Eye (tissue), 1 donor: ENCODE results near the gene SRSF4.
"Not testable (repeated sequence)": the region's sequence is repeated elsewhere in the genome, so short reads cannot be mapped to it uniquely, and the experiment has no call there.

Experiments
- DNase-seq: peaks from one replicate; pipeline ENCODE4 v3.0.0-alpha.2; 2015

SRSF4 gene

DNA sequence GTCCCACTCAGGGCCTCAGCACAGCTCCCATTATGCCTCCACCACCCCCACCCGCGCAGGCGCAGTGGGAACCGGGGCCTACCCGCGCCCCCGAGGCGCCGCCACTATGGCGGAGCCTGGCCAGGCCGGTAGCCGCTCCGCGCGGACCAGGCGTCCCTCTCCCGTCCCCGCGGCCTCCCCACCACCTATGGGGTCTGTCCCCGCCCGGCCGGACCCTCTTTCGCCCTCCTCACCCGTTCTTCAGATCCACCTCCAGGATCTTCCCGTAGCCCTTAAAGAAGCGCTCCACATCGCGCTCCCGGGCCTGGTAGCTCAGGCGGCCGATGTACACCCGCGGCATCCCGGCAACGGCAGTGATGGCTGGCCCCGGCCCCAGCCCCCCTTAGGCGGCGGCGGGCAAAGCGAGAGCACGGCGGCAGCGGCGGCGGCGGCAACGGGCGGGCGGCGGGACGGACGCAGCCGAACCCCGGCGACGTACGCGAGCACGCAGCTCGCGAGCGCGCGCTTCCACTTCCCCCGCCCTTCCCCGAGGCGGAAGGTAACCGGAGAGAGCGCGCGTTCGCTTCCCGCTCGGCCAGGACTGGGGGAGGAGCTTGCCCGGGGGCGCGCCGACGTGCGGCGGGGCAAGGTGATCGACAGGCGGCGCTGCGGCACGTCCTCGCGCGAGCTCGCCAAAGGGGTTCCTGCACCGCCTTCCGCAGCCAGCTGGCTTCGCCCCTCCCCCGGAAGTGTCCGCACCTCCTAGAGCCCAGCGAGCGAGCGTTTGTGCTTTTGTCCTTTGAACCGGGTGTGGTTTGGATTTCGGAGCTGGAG lies at the start of gene SRSF4:
Gene SRSF4, minus strand, starts transcription at position 488 of the 813 bp plus-strand sequence. Its CDS starts 148 bp downstream, at position 340.
- DNase-seq, result peak; percentile 99

DNA sequence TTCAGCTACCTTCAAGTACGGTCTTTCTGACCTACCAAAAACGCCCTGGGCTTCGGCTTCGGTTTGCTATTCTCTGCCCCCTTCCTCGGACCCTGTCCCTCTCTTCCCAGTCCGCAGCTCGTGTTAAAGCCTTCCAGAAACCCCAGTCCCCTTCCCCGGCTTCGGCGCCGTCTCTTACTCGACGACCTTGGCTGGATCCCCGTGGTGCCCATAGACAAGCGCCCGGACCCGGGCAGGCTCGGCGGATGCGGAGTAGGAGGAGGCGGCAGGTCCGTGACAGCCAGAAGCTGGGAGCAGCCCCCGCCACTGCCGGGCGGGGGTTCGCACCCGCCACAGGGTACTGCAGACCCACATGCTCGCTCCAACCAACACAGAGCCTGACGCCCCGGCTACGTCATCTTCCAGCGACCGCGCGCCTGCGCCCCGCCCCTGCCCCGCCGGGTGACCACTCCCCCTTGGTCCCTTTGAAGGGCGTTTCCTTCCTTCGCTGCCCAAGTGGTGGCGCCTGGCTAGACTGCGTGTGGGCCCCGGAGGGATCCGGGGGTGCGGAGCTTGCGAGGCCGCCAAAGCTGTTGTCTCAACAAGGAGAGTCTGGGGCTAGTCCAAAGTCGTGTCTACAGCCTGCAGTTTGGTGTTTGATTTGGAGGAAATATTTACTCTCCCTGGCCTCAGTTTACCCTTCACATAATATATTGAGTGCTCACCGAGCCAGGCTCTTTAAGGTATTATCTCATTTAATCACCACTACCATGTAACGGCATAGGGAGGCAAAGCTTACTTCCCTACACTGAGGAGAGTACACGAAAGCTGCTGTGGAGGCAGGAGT lies 49.1 kb upstream of the SRSF4 start, which contains the start of gene MECR:
Gene MECR, minus strand, starts transcription at position 382 of the 826 bp plus-strand sequence. Its CDS starts 28 bp downstream, at position 354.
- peak; percentile 97 for DNase-seq

DNA sequence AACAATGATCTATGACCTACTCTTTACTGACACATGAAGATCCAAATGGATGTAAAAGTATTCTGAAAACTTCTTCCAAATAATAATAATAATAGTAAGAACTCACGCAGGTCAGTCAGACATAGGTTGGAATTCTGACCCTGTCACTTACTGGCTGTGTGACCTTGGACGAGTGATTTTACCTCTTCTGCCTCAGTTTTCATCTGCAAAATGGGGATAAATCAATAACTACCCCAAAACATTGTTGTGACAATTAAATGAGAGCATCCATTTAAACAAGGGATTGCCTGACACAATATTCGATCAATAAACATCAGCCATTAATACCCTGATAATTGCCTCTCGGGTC lies 48.5 kb upstream of the SRSF4 start:
- DNase-seq, result no peak

DNA sequence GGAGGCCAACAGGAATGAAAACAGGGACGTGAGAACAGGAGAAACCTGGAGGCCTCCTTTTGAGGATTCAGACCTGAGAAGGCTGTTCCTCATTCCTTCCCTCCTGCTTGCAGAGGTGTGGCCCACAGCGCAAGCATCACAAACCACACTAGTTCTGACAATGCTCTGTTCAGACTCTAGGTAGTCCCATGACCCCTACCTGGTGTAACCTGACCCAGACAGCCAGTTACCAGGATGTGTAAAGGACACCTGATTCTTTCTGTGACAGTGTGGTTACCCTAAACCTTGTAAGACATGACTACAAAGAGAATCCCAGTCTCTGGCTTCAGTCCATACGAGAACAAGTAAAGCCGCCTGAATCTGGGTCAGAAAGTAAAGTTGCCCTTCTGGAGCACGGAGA lies 45.8 kb upstream of the SRSF4 start:
- DNase-seq, result no peak

DNA sequence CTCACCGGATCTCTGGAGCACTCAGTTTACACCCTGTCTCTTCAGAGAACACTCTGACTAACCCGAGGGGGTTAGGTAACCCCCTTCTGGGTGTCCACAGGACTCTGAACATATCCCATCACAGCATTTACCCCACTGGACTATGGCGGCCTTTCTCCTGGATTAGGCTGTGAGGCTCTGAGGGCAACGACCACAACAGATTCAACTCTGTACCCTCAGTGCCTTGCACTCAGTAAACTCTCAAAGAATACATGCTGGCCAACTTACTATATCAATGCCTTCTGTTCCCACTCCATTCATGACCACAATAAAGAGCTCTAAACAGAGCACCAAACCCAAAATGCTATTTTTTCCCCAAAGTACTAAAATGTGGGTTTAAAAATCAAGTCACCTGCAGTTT lies 43.7 kb upstream of the SRSF4 start:
- DNase-seq, result no peak

DNA sequence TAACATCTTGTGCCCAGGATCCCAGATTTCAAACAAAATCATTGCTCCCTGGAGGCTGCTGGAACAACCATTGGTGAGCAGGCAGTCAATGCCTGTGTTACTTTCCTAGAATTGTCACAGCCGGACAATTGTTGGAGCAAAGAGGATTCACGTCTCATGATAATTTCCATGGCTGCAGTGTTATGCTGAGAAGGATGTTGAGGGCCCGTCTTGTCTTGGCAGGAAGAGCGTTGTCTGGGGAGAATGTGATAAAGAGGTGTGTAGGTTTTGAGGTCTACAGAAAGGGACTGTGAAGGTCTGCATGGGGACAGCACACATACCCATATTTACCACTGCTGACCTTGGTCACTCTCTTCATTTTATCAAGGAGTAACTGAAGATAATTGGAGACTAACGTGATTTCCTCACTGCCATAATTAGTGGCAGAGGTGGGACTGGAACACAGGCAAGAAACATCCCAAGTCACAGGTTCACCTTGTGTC lies 42.7 kb upstream of the SRSF4 start:
- DNase-seq, result no peak

DNA sequence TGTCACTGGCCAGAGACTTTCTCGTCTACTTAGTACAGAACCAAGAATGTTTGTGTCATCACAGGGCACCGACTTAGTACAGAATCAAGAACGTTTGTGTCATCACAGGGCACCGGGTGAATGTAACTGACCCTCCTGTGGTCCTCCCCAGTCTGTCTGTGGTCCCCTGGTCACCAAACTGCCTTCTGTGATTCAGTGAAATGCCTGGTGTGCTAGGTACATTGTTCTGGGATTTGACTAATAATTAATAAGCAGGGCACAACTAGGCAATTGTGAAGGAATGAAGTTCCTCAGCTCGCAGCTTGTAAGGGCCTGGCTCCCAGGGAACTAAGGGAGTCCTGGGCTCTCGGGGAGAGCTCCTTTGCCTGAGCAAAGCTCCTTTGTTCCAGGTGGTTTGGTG lies 41.8 kb upstream of the SRSF4 start:
- no peak for DNase-seq

DNA sequence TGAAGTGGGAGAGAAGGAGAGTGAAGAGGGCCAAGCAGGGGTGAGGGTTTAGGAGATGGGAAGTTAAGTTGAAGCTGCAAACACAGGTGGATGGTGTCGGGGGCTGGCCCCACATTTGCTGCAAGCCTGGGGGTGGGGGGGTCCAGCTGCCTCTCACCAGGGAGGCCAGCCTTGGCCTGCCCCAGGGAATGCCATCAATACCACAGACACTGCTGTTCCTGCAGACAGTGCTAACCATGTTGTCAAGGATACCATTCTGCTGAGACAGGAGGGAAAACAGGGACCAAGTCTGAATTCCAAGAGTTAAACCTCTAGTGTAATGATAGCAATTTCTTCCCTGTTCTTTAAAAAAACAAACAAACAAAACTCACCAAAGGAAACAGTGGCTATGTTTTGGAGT lies 41.0 kb upstream of the SRSF4 start:
- DNase-seq, result no peak

DNA sequence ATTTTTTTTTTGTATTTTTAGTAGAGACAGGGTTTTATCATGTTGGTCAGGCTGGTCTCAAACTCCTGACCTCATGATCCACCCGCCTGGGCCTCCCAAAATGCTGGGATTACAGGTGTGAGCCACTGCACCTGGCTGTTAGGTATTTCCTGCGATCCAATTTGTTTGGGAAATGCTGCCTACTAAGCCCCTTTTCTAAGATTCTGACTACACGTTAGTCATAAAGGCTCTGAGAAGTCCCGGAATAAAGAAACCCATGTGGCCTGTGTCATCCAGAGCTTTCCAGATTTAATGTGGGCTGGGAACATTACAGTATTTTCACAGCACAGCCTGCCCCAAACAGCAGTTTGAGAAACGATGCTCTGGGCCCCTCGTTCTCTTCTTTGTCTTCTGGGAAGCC lies 40.6 kb upstream of the SRSF4 start:
- not testable (repeated sequence) for DNase-seq

DNA sequence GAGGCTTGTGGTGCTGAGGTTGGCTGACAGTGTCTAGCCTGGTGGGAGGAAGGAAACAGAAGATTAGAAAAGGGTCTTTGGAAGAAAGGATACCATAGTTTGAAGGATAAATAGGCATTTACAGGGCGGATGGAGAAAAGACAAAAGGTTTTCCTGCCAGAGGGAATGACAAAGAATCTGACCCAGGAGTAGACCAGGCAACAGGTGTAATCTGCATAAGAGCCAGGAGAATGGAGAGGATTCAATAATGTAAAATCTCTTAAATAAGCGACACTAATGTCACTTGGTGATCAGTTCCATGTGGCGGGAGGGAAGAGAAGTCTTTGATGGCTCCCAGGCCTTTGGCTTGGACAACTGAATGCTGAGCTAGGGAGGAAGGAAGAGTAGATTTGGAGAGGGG lies 39.6 kb upstream of the SRSF4 start:
- DNase-seq, result no peak

DNA sequence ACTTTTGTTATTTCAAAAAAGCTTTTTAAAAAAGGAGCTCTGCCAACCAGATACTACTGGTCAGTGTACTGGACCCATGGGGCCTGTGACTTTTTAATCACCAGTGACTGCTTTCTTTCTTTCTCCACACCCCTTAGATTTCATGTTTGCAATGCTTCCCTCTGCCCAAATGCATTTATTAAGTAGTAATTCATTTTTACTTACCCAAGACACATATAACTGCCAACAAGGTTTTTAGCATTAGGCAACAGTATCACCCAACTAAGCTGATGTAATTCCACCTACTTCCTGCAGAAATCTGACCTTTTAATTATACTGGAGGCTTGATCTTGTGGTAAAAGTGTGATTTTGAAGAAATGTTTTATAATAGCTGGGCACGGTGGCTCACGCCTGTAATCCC lies 36.5 kb upstream of the SRSF4 start:
- DNase-seq, result no peak

DNA sequence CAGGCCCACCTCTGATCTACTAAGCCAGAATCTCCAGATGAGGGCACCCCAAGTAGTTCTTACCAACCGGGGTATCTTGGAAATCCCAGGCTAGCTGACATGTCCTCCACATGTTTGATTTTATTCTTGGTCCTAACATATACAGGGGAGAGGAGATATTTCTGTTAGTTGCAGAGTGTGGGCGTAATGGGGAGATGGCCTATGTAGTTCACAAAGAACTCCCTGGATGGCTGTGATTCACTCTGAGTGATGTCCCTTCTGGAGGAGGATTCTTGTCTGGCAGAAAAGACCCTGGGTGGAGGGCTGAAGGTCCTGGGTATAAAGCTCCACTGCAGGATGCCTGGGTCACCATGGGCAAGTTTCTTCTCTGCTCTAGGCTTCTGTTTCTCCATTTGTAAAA lies 35.9 kb upstream of the SRSF4 start:
- DNase-seq, result no peak

DNA sequence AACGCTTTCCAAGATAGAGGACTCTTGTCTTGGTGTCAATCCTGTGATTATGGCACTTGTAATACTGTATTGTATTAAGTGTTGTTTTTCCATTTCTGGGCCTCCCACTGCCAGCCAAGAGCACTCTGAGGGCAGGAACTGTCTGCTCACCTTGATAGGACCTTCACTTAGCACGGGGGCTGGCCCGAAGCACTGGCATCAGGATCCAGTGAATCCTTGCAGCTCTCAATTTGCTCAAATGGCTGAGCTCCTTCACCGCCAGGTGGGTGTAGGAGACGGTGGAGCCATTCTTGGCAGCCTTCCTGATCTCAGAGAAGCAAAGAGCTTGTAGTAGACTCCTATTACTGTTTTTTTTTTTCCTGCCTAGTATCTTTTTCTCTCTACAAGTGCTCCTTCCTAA lies 31.4 kb upstream of the SRSF4 start:
- no peak for DNase-seq

DNA sequence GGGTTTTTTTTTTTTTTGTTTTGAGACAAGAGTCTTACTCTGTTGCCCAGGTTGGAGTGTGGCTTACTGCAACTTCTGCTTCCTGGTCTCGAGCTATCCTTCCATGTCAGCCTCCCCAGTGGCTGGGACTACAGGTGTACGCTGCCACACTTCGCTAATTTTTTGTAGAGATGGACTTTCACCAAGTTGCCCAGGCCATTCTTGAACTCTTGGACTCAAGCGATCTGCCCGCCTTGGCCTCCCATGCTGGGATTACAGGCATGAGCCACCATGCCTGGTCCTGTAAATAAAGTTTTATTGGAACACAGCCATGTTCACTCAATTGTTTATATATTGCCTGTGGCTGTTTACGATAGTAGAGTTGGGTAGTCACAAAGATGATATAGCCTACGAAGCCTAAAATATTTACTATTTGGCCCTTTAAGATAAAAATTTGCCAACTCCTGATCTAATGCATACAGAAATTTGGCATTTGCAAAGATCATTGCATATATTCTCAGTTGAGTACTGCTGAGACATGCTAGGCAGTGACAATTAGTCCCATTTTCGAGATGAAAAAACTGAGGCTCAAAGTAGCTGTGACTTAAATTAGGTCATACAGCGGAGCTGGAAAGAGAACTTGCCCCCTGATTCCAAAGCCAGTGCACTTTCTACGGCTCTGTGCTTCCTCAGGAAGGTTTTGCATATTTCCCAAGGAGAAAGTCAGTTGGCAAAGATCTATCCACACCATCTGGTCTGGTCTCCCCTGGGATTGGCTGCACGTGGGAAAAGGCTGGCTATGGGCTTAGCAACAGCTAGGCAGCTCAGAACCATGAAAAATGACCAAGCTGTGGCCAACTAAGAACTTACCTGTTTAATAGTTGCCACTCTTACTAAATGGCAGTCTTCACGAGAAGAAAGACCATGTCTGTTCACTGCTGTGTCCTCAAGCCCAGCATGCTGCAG lies 29.7 kb upstream of the SRSF4 start:
- peak; percentile 38 for DNase-seq

DNA sequence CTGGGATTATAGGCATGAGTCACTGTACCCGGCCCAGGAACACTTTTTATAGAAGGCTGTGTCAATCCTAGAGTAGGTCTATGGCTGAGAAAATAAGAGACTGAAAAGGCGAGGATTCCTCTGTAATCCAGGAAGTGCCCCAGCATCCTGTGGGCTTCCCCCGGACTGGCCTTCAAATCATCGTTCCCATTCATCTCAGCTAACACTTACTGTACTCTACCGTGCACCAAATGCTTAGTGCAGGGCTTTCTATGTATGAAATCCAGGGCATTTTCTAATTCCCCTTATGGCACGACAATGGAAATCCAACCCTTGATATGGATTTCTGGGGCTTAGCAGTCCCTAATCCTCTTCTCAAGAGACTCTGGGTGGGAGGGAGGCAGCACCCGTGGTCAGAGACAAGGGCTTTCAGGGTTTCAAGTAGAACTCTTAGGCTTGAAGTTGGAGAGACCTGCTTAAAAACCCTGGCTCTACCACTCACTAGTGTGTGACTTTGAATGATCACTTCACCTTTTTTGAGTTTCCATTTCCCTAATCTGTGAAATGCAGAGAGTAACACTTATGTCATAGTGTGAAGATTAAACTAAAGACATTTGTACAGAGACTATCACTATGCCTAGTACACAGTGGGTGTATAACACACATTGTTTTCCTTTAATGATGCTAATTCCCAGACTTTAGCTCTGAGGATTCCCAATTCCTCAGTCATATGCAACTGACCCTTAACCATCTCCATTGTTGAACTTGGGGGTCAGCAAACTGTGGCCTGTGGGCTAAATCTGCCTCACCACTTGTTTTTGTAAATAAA lies 28.8 kb upstream of the SRSF4 start:
- DNase-seq, result peak; percentile 34

DNA sequence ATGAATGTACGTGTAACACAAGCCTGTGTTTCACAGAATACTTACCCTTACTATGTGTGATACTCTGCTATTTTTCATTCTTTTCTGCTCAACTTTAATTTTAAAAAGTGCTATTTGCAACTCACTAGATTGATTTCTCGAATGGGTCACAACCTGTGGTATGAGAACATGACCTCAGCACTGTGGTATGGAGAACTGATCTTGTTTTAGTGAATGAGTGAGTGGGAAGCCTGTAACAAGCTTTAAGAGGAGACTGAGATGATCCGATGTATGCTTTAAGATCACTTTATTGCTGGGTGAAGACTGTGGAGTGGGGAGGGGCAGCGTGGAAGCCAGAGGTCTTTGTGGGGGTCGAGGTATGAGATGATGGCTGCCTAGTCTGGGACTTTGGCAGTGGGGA lies 27.5 kb upstream of the SRSF4 start:
- DNase-seq, result no peak

DNA sequence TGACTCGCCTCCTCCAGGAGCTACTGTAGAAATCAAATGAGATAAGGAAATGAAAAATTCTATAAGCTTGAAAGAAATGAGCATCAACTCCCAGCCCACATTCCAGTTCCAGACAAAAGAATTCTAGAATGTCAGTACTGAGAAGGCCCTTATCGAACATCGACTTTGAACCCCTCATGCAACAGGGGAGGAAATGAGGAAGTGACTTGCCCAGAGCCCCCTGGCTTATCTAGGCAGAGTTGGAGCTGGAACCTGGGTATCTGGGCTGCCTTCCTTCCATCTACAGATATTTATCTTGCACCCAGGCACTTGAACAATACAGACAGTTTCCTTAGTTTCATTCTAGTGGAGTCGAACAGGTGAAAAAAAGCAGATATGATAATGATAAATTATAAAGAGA lies 26.7 kb upstream of the SRSF4 start:
- no peak for DNase-seq

DNA sequence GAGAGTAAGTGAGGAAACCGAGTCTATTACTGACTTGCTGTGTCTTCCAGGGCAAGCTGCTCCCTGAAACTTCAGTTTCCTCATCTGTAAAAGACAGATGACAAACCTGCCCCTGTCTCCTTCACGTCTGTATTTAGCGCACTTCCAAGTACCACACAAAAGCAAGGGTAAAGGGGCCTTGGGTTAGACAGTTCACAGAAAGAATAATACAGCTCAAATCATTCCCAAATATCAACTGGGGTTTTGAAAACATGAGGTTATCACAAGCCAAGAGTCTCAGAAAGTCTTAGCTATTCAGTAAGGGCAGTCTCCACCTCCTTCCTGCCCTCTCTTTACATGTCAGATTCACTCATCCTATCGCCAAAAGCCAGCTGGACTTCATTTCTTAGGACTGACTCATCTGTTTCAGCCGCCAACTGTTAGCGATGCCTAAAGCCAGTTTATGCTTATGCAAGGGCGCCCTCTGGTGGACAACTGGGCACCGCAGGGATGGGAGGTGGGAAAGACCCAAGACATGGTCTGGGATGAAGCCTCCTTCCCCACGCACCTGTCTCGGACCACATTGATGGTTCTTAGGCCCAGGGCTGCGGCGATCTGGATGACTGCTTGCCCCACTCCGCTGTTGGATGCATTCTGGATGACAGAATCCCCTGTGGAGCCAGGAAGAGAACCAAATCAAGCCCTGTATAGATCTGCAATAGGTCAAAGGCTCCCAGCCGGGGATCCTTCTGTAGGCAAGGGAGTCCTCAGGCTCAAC lies 21.1 kb upstream of the SRSF4 start:
- peak; percentile 98 for DNase-seq

DNA sequence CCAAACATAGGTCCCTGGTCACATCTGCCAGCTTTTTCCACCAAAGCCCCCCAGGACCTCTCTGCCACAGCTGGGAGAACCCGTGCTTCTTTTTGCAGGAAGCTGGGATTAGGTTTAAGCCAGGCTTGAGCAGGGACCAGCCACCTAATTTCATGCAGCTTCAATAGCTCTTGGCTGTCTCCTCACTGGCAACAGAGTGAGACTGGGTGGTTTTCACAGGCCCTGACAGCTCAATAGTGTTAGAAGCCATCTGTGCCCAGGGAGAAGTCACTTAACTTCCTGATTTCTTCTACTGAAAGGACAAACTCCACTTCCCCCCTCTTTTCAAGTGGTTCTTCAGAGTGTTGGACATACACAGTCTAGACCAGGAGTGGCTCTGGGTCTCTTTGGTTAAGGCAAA lies 20.4 kb upstream of the SRSF4 start:
- no peak for DNase-seq

DNA sequence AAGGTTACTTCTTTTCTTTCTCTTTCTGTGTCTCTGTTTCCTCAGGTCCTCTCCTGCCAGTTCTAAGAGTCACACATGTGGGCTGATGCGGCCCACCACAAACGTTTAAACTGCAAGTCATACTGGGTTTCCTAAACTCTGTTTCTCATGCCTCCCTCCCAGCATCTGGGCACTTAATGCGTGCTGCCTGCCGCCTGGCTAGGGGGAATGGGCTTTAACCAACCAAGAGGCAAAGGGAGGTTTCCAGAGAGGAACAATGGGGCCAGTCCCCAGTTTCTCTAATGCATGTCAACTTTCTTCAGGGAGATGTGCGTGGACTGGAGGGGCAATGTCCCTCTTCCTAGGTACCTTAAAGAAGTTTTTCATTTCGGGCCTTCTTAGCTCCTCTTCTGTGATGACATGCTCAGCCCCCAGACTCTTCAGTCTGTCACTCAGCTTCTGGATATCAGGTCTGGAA lies 19.9 kb upstream of the SRSF4 start:
- DNase-seq, result no peak
